HG03457 (cell line): ENCODE data around the gene TMC1.

Experiments
- ATAC-seq: cut with Tn5 transposase; IDR thresholded peaks from one replicate; pipeline ENCODE4 v1.9.1; 2021; ENCODE audit warnings: moderate number of reproducible peaks; ENCODE audit not compliant: unreplicated experiment

TMC1 gene

DNA sequence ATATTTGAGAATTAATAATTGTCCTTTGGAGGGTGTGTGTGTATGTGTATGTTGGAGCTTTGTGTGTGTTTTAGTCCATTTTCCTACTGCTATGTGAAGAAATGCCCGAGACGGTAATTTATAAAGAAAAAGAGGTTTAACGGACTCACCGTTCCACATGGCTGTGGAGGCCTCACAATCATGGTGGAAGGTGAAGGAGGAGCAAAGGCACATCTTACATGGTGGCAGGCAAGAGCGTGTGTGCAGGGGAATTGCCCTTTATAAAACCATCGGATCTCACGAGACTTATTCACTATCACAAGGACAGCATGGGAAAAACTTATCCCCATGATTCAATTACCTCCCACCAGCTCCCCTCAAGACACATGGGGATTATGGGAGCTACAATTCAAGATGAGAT is 44.1 kb downstream of the TMC1 start:
- no peak for ATAC-seq

DNA sequence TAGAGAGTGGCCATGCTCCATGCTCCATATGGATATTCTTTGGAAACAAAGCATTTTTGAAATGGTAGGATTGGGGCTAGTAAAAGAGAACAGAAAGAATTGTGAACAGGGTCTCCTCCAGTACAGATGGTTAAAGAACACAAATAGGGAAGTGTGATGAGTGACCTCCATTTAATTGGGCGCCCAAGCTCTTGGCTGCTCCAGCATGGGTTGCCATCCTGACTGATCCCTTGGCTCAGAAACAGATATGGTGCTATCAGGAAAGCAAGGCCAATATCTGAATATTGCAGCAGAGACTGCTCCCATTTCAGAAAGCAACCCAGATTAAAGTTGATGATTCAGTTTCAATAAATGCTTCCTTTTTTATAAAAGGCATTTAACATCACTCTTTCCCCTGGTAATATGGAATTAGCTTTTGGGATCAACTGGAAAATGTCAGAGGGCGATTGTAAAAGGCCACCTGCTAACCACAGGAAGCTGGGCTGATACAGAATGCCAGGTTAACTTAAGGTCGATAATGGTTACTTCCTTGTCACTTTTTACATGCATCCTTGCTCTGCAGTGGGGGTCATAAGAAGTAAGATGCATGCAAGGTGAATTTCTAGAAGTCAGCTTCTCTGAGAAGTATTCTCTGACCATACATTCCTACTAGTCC is 52.9 kb downstream of the TMC1 start:
- ATAC-seq = no peak

DNA sequence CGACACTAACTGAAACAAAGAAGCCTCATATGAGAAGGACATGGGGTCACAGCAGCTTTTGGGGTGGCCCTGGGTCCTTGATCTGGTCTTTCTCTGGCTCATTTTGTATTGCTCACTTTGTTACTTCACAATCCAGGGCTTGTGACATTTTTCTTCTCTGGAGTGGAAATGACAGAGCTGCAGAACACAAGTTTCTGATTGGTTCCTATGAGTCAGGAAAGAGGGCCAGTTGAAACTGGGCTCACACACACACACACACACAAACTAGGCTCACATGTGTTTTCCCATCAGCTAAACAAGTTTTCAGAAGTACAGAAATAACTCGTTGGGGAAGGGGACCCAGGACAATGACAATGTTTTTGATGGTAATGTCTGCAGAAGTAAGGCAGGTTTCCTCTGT is 54.3 kb downstream of the TMC1 start:
- ATAC-seq = no peak

DNA sequence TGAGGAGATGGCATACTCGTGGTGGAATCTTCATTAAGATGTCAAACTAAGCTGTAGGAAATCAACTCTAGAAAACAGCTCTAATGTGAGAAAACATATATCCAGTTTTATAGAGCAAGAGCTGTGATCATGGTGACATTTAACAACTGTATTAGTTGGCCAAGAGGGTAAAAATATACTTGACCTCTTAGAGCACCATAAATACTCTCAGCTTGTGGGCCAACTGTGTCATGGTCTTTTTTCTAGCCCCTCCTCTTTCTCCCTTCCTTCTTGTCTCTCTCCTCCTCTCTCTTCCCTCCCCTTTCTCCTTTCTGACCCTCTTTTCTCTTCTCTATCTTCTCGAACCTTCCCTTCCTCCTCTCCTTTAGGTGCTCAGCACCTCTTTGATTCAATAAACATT is 54.7 kb downstream of the TMC1 start:
- ATAC-seq = no peak

DNA sequence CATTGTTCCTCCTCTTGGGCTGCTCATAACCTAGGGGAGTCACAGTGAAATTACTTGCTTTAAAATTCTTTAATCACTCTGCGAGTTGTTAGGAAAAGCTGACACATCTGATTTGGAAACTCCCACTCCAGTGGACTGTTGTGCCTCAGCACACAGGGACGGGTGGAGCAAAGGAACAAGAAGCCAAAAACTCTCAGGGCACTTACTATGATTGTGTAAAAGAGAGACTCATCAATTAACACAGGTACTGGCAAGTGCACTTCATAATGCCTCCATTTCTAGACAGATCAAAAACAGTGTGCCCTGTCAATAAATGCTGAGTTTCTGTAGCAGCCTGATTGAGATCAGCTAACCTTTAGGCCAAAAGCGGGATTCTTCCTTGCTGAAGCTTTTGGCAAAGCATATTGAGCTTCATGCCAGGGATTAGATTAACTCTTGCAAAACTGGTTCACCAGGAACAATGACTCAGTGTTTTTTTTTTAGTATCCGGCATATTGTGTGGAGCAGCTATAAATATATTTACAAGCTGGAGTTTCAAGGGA is 55.9 kb downstream of the TMC1 start:
- no peak for ATAC-seq

DNA sequence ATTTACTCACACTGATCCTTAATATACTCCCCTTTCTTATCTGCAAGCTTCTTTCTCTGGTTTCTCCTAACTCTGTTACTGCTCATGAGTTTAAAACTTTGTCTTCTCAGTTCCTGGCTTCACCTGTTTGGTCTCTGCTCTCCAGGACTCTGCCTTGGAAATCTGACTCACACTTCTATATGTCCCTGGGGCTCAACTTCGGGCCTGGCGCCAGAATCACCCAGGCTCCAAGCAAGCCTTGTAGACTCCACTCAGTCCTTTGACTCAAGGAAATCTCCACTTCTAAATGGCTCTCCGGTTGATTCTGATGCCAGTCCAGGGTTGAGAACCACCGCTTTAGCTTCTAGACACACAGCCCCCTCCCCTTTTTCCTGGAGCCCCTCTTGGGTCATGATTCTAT is 57.8 kb downstream of the TMC1 start:
- ATAC-seq = no peak

DNA sequence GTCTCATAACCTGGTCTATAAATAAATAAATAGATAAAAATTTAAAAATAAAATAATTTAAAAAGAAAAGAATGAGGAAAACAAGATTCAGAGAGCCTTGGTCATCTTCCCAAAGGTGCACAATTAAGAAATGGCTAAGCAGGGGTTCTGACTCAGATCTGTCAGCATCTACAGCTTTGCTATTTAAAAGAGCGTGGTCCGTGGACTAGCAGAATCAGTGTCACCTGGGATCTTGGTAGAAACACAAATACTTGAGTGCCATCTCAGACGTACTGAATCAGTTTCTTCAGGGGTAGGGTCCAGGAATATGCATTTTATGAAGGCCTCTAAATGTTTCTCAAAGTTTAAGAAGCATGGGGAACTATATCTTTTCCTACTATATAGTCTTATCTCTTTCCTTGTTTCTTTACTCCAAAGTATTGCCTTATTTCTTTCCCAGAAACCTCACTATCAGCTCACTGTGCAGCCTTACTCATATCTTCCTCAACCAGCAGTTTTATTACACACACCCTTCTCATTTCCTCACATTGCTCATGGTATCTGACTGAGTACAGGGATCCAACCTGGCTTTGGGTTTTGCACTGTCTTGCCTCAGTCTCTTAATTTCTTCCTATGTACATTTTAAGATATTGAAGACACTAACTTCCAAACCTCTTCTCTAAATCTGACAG is 58.6 kb downstream of the TMC1 start:
- no peak for ATAC-seq

DNA sequence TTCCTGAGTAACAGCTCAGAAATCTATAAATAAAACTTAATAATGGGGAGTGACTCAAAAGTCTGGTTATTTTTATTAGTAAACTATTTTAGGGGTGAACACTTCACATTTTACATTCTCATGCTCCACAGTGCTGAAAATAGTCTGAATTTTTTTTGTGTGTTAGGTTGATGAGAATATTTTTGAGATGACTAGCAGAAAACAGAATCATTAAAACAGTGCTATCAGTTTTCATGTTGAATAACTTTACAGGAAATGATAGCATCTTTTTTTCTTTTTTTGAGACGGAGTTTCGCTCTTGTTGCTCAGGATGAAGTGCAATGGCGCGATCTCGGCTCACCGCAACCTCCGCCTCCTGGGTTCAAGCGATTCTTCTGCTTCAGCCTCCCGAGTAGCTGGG is 60.3 kb downstream of the TMC1 start:
- ATAC-seq = no peak

DNA sequence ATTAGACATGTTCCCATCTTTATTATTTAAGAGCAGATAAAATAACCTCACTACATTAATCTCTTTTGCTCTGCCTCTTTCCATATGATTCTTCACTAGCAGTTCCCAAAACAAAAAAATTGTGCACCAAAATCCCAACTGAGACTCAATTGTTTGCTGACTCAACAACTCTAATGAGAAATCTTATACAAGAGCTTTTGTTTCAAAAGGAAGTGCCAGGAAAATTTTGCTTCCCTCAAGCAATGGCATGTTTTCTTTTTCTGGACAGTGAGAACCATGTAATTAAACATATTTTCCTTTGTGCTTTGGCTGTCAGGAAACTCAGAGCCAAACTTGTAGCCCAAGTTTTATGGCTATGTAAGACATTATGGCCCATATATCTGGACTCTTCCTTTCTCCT is 62.0 kb downstream of the TMC1 start:
- ATAC-seq = no peak

DNA sequence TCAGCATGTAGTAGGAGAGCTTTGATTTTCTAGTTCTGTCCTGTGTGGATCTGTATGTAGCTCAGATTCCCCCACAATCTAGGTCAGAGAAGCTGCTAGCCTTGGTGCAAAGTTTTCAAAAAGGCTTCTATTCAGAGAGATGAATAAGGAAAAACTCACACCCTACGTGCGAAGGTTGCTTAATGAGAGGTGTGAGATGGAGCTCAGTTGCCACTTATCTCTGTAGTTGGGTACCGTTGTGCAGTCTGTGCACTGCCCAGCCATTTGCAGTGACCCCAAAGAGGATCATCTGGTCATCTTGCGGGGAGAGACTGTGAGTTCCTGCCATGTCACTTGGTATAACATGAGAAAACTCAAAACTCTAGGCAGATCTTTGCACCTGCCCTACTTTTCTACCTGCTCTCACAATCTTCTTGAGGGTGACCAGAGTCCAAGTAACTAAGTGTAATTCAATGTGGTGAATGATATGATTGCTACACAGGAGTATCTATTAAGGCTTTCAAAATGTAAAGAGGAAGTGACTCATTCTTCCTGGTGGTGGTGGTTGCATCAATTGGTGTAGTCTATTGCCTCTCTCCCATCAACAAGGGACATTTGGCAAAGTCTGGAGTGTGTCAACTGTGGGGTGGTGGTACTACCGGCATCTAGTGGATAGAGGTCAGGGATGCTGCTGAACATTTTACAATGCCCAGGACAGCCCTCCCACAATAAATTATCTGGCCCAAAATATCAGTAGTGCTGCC is 65.2 kb downstream of the TMC1 start:
- ATAC-seq = no peak

DNA sequence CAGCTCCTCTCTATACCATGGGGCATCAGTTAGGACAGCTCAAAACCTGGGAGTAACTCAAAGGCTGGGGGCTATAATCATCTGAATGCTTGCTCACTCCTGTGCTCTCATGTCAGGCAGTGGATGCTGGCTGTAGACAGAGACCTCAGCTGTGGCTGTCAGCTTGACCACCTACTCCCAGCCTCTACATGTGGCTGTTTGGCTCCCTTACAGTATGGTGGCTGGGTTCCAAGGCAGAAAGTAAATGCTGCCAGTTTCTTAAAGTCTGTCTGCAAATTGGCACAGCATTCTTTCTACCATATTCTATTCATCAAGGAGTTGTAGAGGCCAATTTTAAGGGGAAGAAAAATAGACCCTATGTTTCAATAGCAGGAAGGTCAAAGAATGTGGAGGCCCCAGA is 66.9 kb downstream of the TMC1 start:
- ATAC-seq = no peak

DNA sequence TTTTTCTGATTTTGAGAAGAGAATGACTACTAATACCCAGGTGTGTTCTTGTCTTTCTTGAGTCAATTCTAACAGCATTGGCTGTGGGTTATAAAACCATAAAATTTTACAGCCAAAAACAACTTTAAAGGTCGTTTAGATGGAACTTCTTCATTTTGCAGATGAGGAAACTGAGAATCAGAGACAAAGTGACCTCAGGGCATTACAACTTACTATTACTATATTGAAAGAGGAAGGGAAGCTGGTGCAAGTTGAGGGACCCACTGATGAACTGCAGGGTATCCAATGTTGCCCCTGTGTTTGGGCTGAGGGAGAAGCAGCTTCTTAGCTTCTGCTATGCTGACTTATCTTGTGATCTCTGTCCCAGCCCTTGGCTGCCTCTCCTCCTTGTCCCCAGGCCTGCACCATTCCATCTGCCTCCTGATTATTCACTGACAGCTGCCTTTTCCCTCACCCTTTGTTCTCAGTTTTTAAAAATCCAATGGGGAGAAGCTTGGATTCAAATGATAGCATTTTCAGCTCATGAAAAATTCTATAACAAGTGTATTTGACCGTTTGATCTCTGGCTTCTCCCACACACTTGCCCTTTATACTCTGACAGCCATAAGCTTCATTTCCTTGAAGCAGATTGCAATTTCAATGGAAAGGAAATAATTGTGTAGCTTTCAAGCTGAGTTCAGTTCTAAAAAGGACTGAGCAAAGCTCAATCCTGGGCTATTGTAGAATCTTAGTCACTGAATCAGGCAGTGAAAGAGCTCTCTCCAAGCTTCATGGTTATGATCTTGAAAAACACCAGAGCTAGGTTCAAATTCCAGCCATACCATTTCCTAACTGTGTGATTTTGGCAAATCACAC is 68.5 kb downstream of the TMC1 start:
- ATAC-seq = no peak

DNA sequence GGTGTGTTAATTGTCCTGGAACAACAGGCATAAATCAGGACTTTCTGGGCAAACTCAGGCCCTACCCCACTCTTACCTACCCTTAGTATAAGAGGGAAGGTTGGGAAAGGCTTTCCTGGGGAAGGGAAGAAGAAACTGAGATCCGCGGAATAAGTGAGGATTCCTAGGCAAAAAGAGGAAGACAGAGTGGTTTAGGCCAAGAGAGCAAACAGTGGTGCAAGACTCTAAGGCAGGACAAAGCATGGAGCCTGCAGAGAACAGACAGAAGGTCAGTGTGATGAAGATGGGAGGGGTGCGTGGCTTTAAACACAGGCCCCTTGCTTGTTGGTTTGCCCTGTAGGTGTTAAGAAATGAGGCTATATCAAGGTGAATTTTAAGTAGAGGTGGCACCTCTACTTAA is 69.4 kb downstream of the TMC1 start:
- no peak for ATAC-seq

DNA sequence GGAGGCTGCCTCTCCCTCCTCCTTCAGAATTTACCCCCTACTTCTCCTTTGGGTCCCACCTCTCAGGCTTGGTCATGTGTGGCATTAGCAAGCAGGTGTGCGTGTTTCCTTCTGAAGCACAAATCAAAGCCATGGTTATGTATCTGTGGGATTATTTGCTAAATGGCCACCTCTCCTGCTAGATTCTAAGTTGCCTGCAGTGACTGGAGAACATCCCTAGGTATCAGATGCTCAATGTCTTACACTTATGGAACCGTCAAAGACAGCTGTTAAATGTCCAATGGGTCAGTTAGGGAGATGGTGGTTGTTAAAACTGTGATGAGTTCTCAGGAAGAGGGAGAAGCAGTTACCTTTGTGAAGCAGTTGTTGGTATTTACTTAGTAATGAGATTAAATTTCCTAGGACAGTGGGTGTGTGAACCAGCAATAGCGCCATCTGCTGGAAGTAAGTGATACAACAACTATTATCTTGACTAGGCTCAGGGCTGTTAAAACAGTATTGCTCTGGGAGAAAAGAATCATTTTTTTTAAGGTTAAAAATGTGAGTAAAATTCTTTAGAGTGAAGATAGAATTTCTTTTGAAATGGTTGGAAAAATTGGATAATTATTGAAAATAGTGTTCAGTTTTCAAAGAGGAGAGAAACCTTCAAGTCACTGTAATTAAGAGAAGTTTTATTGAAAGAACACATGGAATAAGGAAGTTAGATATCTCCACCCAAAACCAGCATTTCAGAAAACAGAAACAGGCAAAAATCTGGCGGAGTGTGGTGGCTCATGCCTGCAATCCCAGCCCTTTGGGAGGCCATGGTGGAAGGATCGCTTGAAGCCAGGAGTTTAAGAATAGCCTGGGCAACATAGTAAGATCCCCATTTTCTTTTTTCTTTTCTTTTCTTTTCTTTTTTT is 71.3 kb downstream of the TMC1 start:
- no peak for ATAC-seq

DNA sequence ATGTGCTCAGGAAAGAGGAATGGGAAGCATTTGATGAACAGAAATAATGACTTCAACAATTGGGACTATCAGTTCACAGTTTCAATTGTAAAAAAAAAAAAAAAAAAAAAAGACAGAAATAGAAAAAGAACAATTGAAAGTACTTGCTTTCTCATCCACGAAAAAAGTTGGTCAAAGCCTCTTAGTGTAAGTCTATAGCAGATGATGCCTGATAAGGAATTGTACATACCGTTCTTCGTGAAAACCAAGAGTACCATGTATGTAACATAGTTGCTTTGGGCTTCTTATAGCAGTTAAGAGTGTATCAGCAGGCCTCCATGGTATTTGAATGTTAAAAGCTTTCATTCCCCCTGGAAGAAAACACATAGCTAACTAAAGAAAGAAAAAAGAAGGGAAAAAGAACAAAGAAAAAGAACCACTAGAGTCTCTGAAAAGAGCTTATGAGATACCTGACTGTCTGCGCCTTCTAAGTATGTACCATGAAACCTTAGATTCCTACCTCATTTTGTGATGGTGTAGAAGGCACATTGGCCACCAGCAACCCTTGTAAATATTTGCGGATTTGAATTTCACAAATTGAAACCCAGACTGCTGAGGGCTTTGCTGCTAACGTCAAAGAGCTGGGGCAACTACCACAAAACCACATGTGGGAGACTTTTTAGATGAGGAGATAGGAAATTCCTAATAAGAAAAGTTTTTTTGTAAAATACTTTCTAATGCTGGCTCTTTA is 75.2 kb downstream of the TMC1 start:
- ATAC-seq = no peak

DNA sequence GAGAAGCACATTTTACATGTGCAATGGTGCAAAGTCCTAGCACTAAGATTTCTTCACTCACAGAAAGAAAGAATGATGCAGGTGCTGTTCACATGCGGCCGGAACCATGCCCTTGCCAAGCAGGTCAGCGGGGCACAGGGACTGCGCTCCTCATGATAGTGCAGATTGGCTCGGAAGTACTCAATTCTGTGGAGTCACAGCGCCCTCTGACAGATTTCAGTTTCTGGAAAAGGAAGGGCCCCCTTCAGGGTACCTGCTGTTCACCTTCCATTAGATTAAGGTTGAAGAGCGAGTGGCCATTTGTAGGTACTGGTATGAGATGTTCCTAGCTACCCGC is 75.7 kb downstream of the TMC1 start:
- no peak for ATAC-seq

DNA sequence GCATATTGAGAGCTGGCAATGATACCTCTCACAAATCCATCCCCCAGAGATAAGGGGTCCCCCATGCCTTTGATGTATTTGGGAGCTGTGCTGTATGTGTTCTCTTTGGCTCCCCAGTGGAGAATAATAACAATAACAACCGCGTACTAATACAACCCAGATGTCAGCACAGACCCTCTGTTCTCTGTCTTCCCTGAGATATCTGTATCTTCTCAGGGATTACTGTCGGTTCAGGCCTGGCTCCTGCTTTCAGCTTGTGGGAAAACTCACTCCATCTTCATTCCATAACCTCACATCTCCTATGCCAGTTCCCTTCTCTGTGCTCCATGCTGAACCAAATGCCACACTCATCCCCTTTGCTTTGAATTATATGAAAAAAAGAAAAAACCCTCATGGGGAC is 76.2 kb downstream of the TMC1 start:
- no peak for ATAC-seq

DNA sequence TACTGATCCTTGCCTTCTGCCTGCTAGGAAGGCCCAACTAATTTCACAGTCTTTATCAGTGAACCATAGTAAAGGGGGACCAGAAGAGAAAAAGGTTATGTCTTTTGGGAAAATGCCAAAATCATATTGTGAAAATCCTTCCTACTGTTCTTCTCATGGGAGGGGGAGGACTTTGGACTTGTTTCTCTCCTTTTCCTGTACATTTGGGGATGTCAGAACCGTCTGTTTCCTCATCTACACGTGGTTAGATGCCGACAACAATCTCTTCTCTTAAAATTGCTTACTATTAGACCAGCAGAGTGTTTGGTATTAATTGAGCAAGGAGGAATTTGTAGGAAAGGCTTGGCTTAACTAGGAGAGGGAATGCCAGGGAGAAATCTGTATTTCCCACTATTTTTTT is 77.2 kb downstream of the TMC1 start:
- ATAC-seq = no peak

DNA sequence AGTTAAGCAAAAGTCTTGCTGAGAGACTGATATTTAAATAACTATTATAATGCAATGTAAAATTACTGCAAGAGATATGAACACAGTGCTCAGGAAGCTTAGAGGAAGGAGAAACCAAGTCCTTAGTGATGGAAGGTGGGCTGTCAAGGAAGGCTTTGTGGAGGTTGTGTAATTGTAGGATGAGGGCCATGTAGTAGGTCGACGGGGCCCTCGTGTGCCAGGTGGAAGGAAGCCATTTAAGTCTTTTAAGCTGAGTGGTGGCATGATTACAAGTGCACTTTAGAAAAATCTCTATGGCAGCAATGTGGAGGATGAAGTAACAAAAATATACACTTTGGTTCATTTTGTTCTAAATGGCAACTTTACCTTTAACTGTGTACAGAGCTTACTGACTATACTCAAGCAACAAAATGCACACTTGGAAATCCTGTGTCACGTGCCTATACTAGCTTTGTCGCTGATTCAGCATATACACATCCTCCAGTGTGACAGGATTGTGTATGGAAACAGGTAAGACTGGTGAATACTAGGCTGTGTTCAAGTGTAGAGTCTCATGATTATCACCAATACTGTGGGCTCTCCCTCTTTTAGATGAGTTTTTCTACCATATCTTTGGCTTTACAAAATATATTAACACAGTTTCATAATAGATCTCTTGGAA is 78.6 kb downstream of the TMC1 start:
- ATAC-seq = no peak
